ENCODE measurements around the gene TNKS1BP1. TPM values are rescaled to one million over a fixed set of nuclear protein-coding genes. Genes with fewer than 3 reads are reported as not detected.
"Not testable (repeated sequence)": the region's sequence is repeated elsewhere in the genome, so short reads cannot be mapped to it uniquely, and the experiment has no call there.

The TNKS1BP1 gene
- total RNA-seq, 1 donor from 2014 or later: 14.3 TPM

DNA sequence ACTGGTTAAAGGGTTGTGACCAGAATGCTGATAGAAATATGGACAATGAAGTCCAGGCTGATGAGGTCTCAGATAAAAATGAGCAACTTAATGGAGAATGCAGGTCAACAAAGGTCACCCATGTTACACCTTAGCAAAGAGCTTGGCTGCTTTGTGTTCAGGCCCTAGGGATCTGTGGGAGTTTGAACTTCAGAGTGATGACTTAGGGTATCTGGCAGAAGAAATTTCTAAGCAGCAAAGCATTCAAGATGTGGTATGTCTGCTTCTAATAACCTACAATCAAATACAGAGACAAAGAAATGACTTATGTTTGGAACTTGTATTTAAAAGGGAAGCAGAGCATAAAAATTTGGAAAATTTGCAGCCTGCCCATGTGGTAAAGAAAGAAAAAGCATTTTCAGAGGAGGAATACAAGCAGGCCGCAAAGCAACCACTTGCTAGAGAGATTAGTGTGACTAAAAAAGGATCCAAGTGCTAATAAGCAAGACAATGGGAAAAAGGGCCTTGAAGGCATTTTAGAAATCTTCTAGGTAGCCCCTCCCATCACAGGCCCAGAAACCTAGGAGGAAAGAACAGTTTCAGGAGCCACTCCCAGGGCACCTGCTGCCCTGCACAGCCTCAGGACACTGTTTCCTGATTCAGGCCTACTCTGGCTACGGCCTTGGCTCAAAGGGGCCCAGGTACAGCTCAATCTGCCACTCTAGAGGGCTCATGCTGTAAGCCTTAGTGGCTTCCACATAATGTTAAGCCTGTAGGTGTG, 41.3 kb downstream of the TNKS1BP1 start:
- intact Hi-C loops (cut with micrococcal nuclease): no loop called here

DNA sequence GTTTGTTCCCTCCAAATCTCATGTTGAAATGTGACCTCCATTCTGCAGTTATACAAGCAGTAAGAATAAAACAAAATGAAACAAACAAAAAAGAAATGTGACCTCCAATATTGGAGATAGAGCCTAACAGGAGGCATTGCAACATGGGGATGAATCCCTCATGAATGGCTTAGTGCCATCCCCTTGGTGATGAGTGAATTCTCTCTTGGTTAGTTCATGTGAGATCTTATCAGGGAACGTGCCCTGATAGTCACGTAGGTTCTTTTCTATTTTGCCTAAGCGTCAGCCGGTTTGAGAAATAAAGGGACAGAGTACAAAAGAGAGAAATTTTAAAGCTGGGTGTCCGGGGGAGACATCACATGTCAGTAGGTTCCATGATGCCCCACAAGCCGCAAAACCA, 43.2 kb downstream of the TNKS1BP1 start:
- DNase-seq; H3K27ac Mint-ChIP-seq; H3K9me3 Mint-ChIP-seq; POLR2A ChIA-PET; H3K4me1 Mint-ChIP-seq; H3K4me3 Mint-ChIP-seq; intact Hi-C loops (cut with micrococcal nuclease); H3K36me3 Mint-ChIP-seq (ENCODE audit: low read depth); ATAC-seq (ENCODE audit: low read depth); CTCF ChIA-PET: not testable (repeated sequence)
- H3K27me3 Mint-ChIP-seq: peaks cover 14% of the 10 kb centered on the region

More for the DNA sequence above, 41.3 kb downstream of the TNKS1BP1 start:
- CTCF ChIA-PET: no interaction called here
- POLR2A ChIA-PET: no interaction called here
- Mint-ChIP-seq H3K9me3 (no peaks in the 10 kb centered on the region), H3K27me3 (peaks cover 8% of the 10 kb centered on the region), H3K4me3 (no peak overlapping the region), H3K4me1 (no peaks in the 10 kb centered on the region), H3K36me3 (ENCODE audit: low read depth) (no peaks in the 10 kb centered on the region), H3K27ac (no peak overlapping the region)
- TF ChIP-seq, protein P1, sequence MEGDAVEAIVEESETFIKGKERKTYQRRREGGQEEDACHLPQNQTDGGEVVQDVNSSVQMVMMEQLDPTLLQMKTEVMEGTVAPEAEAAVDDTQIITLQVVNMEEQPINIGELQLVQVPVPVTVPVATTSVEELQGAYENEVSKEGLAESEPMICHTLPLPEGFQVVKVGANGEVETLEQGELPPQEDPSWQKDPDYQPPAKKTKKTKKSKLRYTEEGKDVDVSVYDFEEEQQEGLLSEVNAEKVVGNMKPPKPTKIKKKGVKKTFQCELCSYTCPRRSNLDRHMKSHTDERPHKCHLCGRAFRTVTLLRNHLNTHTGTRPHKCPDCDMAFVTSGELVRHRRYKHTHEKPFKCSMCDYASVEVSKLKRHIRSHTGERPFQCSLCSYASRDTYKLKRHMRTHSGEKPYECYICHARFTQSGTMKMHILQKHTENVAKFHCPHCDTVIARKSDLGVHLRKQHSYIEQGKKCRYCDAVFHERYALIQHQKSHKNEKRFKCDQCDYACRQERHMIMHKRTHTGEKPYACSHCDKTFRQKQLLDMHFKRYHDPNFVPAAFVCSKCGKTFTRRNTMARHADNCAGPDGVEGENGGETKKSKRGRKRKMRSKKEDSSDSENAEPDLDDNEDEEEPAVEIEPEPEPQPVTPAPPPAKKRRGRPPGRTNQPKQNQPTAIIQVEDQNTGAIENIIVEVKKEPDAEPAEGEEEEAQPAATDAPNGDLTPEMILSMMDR (IDR thresholded peaks at IDR 0.05): no peak
- no peak for ATAC-seq (ENCODE audit: low read depth)
- DNase-seq: no peak

DNA sequence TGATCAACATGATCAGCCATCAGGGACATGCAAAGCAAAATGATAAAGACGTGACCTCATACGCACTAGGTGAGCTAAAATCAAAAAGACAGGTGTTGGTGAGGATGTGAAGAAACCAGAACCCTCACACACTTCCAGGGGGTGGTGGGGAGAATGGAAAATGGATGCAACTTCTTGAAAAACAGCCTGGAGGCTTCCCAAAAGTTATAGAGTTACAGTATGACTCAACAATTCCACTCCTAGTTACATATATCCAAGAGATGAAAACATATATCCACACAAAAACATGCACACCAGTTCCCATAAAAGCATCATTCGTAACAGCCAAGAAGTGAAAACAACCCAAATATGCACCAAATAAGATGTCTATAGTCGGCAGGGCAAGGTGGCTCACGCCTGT, 45.6 kb downstream of the TNKS1BP1 start:
- H3K4me1 Mint-ChIP-seq: peaks cover 2% of the 10 kb centered on the region
- CTCF ChIA-PET: interaction anchor here (0.6 to 1.5 kb wide), 2 partner anchors 420 to 438 kb away, joined by 3 to 4 read pairs; no protein-coding TSS in a partner anchor
- ATAC-seq (ENCODE audit: low read depth): no peak

DNA sequence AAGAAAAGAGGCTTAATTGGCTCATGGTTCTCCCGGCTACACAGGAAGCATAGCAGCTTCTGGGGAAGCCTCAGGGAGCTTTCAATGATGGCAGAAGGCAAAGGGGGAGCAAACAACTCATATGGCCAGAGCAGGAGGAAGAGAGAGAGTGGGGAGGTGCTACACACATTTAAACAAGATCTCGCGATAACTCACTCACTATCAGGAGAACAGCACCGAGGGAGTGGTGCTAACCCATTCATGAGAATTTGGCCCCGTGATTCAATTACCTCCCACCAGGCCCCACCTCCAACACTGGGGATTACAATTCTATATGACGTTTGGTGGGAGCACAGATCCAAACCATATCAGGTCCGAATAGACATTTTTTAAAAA, 46.0 kb downstream of the TNKS1BP1 start:
- ATAC-seq (ENCODE audit: low read depth) (no peak), DNase-seq (no peak)
- no peak overlapping the region for H3K4me3 Mint-ChIP-seq
- peaks cover 2% of the 10 kb centered on the region for H3K4me1 Mint-ChIP-seq
- TF ChIP-seq, protein P1 (IDR thresholded peaks at IDR 0.05): no peak
- H3K9me3 Mint-ChIP-seq: peaks cover 3% of the 10 kb centered on the region
- intact Hi-C loops (cut with micrococcal nuclease): no loop called here
- H3K36me3 Mint-ChIP-seq (ENCODE audit: low read depth): no peaks in the 10 kb centered on the region
- H3K27me3 Mint-ChIP-seq: peaks cover 21% of the 10 kb centered on the region
- H3K27ac Mint-ChIP-seq: no peak overlapping the region
- CTCF ChIA-PET: interaction anchor here (0.6 to 1.5 kb wide), 2 partner anchors 420 to 438 kb away, joined by 3 to 4 read pairs; no protein-coding TSS in a partner anchor
- POLR2A ChIA-PET: no interaction called here

More for the DNA sequence above, 45.6 kb downstream of the TNKS1BP1 start:
- Mint-ChIP-seq H3K27me3 (peaks cover 21% of the 10 kb centered on the region), H3K36me3 (ENCODE audit: low read depth) (no peaks in the 10 kb centered on the region), H3K27ac (no peak overlapping the region), H3K9me3 (peaks cover under 1% of the 10 kb centered on the region), H3K4me3 (no peak overlapping the region)
- POLR2A ChIA-PET: no interaction called here
- intact Hi-C loops (cut with micrococcal nuclease): no loop called here
- TF ChIP-seq, protein P1 (IDR thresholded peaks at IDR 0.05): no peak
- no peak for DNase-seq

- DNase-seq (no peak), ATAC-seq (ENCODE audit: low read depth) (no peak)
- Mint-ChIP-seq H3K27ac (no peak overlapping the region), H3K9me3 (peaks cover 8% of the 10 kb centered on the region), H3K36me3 (ENCODE audit: low read depth) (no peaks in the 10 kb centered on the region), H3K4me3 (no peak overlapping the region), H3K27me3 (peaks cover 21% of the 10 kb centered on the region), H3K4me1 (peaks cover 2% of the 10 kb centered on the region)
- POLR2A ChIA-PET: no interaction called here
- intact Hi-C loops (cut with micrococcal nuclease): no loop called here
- TF ChIP-seq, protein P1 (IDR thresholded peaks at IDR 0.05): no peak
- CTCF ChIA-PET: interaction anchor here (0.6 to 1.5 kb wide), 2 partner anchors 419 to 437 kb away, joined by 3 to 4 read pairs; no protein-coding TSS in a partner anchor
Measured at GRCh38 chr11:57277845-57278720, 46.7 kb downstream of the TNKS1BP1 start.

Data from activated B cell treated with CpG ODN at 0.5 μM for 24 hours (primary cell).